Kidney (tissue), 14 donors: ENCODE results near the gene AQP7. TPM values are rescaled to one million over a fixed set of nuclear protein-coding genes. Genes with fewer than 3 reads are reported as not detected.
A peak's percentile ranks its signal among the peaks of the same experiment; 100 is the strongest.

Experiments
- DNase-seq, 5 donors: peaks; one replicate each; pipeline ENCODE4 v3.0.0-alpha.2; 2013 to 2020
- FAIRE-seq: peaks from 2 replicates; lab custom pipeline; 2012; peaks lifted over from hg19 to GRCh38; lab: Jason Lieb, UNC
- H3K27ac ChIP-seq, 2 donors: one replicate each; pipeline ENCODE4 v1.7.0; 2013; ENCODE audit warnings: low read depth in 2 of 2, low read length in 2 of 2, inconsistent platforms in 1 of 2
- H3K27me3 ChIP-seq: one replicate; pipeline ENCODE4 v1.7.1; 2013; ENCODE audit warnings: low read length, inconsistent platforms; ENCODE audit not compliant: control insufficient read depth, insufficient read depth
- H3K36me3 ChIP-seq, 3 donors: one replicate each; pipeline versions ENCODE4 v1.7.0 to v1.7.1; 2013; ENCODE audit warnings: low read length in 3 of 3, control low read depth in 1 of 3, inconsistent platforms in 1 of 3; ENCODE audit not compliant: insufficient read depth in 3 of 3, control insufficient read depth in 2 of 3
- H3K4me1 ChIP-seq, 3 donors: one replicate each; pipeline versions ENCODE4 v1.7.0 to v1.7.1; 2013; ENCODE audit warnings: low read length in 3 of 3, inconsistent platforms in 1 of 3, low read depth in 1 of 3; ENCODE audit not compliant: control insufficient read depth in 2 of 3, insufficient read depth in 2 of 3
- H3K4me3 ChIP-seq, 3 donors: one replicate each; pipeline versions ENCODE4 v1.7.0 to v1.8.1; 2013; ENCODE audit warnings: low read length in 3 of 3, control low read depth in 1 of 3, inconsistent platforms in 1 of 3
- H3K9ac ChIP-seq, 3 donors: one replicate each; pipeline versions ENCODE4 v1.7.0 to v1.7.1; 2013; ENCODE audit warnings: low read length in 3 of 3, control low read depth in 1 of 3, inconsistent platforms in 1 of 3
- H3K9me3 ChIP-seq, 3 donors: one replicate each; pipeline versions ENCODE4 v1.7.0 to v1.7.1; 2013; ENCODE audit warnings: low read length in 3 of 3, control low read depth in 1 of 3, inconsistent platforms in 1 of 3; ENCODE audit not compliant: control insufficient read depth in 2 of 3, insufficient read depth in 1 of 3
- intact Hi-C: fragments of 100-400 bp; cut with DNase I; formaldehyde crosslinking; loops from one replicate; pipeline ENCODE4 v1.11.1; 2022
- polyA plus RNA-seq: library from polyadenylated mRNA; stranded (reverse); fragments of 350-450 nt; fragmentation: Illumina TruSeq; extraction: RNeasy Lipid Tissue Mini Kit (QIAGEN cat#74804); gene quantifications from one replicate; pipeline ENCODE4 v1.2.3, GENCODE V29; 2014; ENCODE audit warnings: low read depth, low replicate concordance; ENCODE audit not compliant: insufficient read depth
- total RNA-seq: library from RNA; stranded (reverse); fragmentation: NEBNext Ultra II Directional; extraction: Animal tissue kit (Norgen Biotek cat#: 25700); gene quantifications from one replicate; pipeline ENCODE4 v1.2.1, GENCODE V29; 2021
- TF ChIP-seq, protein P1 (sequence below): IDR thresholded peaks from 3 replicates; pipeline ENCODE4 v1.5.1; 2012; ENCODE audit warnings: mild to moderate bottlenecking, moderate library complexity, borderline replicate concordance; ENCODE audit not compliant: insufficient read depth; ENCODE audit errors: extremely low read depth
- donor health status: control.
- donor health status: control.
- donor health status: control.
- donor health status: control.
- donor health status: control.
- donor health status: DM: yes; HTN: yes; CAD: no.
- donor health status: Normal renal cell carcinoma (clear cell type).

The AQP7 gene
- total and polyA plus RNA-seq, 2 donors from 2014 or later = 11.9 to 45.3 TPM

DNA sequence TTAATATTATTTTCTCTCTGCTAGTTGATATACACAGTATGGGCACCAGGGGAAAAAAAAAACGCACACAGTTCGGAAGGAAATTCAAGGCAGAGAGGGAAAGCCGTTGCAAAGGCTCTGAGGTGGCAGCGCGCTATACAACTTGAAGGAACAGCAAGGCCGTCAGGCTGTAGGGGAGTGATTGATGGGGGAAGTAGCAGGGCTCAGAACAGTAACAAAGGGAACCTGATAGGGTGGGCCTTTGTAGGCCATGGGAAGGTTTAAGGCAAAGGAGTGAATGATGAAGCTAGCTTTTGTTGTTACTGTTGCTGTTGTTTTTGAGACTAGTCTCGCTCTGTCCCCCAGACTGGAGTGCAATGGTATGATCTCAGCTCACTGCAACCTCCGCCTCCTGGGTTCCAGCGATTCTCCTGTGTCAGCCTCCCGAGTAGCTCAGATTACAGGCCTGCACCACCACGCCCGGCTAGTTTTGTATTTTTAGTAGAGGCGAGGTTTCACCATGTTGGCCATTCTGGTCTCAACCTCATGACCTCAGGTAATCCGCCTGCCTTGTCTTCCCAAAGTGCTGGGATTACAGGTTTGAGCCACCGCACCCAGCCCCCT is 27.0 kb downstream of the AQP7 start:
- Histone ChIP-seq H3K27ac (peak overlapping the region in 1 of 2 donors; percentile 32), H3K9me3 (no peaks in the 10 kb centered on the region), H3K4me3 (peak overlapping the region in 2 of 3 donors; percentile 12 to 29), H3K9ac (peak overlapping the region in 1 of 3 donors; percentile 56), H3K36me3 (peaks cover 2 to 17% (median 14%) of the 10 kb centered on the region in 3 donors), H3K27me3 (no peaks in the 10 kb centered on the region), H3K4me1 (peaks cover 0 to 4% (median 0%) of the 10 kb centered on the region in 3 donors)
- TF ChIP-seq, protein P1, sequence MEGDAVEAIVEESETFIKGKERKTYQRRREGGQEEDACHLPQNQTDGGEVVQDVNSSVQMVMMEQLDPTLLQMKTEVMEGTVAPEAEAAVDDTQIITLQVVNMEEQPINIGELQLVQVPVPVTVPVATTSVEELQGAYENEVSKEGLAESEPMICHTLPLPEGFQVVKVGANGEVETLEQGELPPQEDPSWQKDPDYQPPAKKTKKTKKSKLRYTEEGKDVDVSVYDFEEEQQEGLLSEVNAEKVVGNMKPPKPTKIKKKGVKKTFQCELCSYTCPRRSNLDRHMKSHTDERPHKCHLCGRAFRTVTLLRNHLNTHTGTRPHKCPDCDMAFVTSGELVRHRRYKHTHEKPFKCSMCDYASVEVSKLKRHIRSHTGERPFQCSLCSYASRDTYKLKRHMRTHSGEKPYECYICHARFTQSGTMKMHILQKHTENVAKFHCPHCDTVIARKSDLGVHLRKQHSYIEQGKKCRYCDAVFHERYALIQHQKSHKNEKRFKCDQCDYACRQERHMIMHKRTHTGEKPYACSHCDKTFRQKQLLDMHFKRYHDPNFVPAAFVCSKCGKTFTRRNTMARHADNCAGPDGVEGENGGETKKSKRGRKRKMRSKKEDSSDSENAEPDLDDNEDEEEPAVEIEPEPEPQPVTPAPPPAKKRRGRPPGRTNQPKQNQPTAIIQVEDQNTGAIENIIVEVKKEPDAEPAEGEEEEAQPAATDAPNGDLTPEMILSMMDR = no peak
- FAIRE-seq (no peak), DNase-seq (peak in 3 of 5 donors; percentile 67 to 83 (median 70))
- intact Hi-C loops = no loop called here

DNA sequence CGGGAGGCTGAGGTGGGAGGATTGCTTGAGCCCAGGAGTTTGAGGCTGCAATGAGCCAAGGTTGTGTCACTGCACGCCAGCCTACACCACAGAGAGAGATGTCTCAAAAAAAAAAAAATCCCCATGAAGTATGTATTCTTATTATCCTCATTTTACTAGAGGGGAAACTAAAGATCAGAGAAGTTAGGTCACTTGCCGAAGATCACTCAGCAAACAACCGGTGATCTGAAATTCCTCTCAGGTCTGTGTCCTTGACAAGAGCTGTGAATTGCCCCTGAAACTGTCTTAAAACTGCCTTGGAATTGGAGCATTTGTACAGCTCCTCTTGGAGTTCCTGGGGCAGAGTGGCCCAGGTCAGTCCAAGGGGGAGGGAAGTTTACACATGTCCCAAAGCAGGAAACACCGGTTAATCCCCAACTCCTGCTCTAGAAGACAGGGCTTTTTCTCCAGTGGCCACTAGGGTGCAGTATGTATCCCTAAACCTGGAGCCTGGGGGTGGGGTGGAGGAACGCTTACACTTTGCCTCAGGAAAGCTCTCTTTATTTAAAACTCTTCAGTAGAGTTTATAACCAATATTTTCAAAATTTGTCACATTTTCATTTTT is 27.6 kb downstream of the AQP7 start:
- TF ChIP-seq, protein P1 = peak; percentile 84
- Histone ChIP-seq H3K4me3 (peak overlapping the region in 2 of 3 donors; percentile 12 to 29), H3K4me1 (peaks cover 0 to 4% (median 0%) of the 10 kb centered on the region in 3 donors), H3K27me3 (no peaks in the 10 kb centered on the region), H3K9me3 (no peaks in the 10 kb centered on the region), H3K27ac (peak overlapping the region in 1 of 2 donors; percentile 32), H3K36me3 (peaks cover 4 to 23% (median 20%) of the 10 kb centered on the region in 3 donors), H3K9ac (peak overlapping the region in 1 of 3 donors; percentile 56)
- intact Hi-C loops = no loop called here
- FAIRE-seq (peak; percentile 82), DNase-seq (peak in 4 of 5 donors; percentile 84 to 93 (median 87))

DNA sequence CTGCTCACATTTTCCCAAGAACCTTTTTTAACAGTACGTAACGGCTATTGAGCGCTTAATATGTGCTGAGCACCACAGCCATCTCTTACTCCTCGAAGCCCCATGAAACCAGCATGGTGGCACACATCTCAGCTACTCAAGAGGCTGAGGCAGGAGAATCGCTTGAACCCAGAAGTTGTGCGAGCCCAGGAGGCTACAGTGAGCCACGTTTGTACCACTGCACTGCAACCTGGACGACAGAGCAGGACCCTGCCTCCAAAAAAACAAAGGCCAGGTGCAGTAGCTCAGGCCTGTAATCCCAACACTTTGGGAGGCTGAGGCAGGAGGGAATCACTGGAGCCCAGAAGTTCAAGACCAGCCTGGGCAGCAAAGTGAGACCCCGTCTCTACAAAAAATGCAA is 28.2 kb downstream of the AQP7 start:
- FAIRE-seq (no peak), DNase-seq (no peak)
- H3K27ac ChIP-seq = no peak overlapping the region
- H3K9me3 ChIP-seq = no peaks in the 10 kb centered on the region
- TF ChIP-seq, protein P1 = no peak
- no peak overlapping the region for H3K4me3 ChIP-seq
- peaks cover 0 to 4% (median 0%) of the 10 kb centered on the region in 3 donors for H3K4me1 ChIP-seq
- no peaks in the 10 kb centered on the region for H3K27me3 ChIP-seq
- intact Hi-C loops = no loop called here
- no peak overlapping the region for H3K9ac ChIP-seq
- H3K36me3 ChIP-seq = peaks cover 4 to 23% (median 22%) of the 10 kb centered on the region in 3 donors
